HepG2 (cell line): ENCODE measurements around the gene HSP90AB1. TPM values are rescaled to one million over a fixed set of nuclear protein-coding genes. Genes with fewer than 3 reads are reported as not detected.
A peak's percentile ranks its signal among the peaks of the same experiment; 100 is the strongest.

ENCODE experiments used
- ARID2 ChIP-seq: sonication (generic); formaldehyde crosslinking; IDR thresholded peaks from 2 replicates; pipeline ENCODE4 v1.8.1; 2022; ENCODE audit warnings: mild to moderate bottlenecking, missing genetic modification reagents, borderline replicate concordance
- ATF4 ChIP-seq, 2 experiments: fragments of 450-650 bp in 1 of 2; sonication (generic) in 1 of 2; formaldehyde crosslinking; IDR thresholded peaks; 2 replicates each; pipeline versions ENCODE4 v1.5.0 to v1.8.0; 2020 to 2022; ENCODE audit warnings: mild to moderate bottlenecking in 1 of 2, missing genetic modification reagents in 1 of 2
- BORCS8-MEF2B ChIP-seq: sonication (generic); formaldehyde crosslinking; IDR thresholded peaks from 2 replicates; pipeline ENCODE4 v1.8.0; 2022; ENCODE audit warnings: mild to moderate bottlenecking, missing genetic modification reagents
- CREM ChIP-seq, 2 experiments: sonication (generic) in 1 of 2; formaldehyde crosslinking in 1 of 2; IDR thresholded peaks; 2 replicates each; pipeline versions ENCODE4 v1.4.0 to v1.6.1; 2016 to 2020; ENCODE audit warnings: antibody characterized with exemption in 1 of 2, mild to moderate bottlenecking in 1 of 2, missing genetic modification reagents in 1 of 2
- FOXK1 ChIP-seq: sonication (generic); formaldehyde crosslinking; IDR thresholded peaks from 2 replicates; pipeline ENCODE4 v1.4.0; 2020; ENCODE audit warnings: low read depth, missing genetic modification reagents, borderline replicate concordance
- GABPB1 ChIP-seq: IDR thresholded peaks from 2 replicates; pipeline ENCODE4 v1.6.1; 2016; ENCODE audit warnings: mild to moderate bottlenecking, missing genetic modification reagents, moderate library complexity, missing compliant biosample characterization
- HDAC1 ChIP-seq: sonication (generic); formaldehyde crosslinking; IDR thresholded peaks from 2 replicates; pipeline ENCODE4 v1.5.1; 2020; ENCODE audit warnings: mild to moderate bottlenecking, missing genetic modification reagents
- HNF4A ChIP-seq: sonication (generic); formaldehyde crosslinking; IDR thresholded peaks from 2 replicates; pipeline ENCODE4 v1.4.0; 2020; ENCODE audit warnings: missing genetic modification reagents
- JUN ChIP-seq: sonication (generic); formaldehyde crosslinking; IDR thresholded peaks from 2 replicates; pipeline ENCODE4 v1.4.0; 2020; ENCODE audit warnings: mild to moderate bottlenecking, missing genetic modification reagents
- JUND ChIP-seq: sonication (generic); formaldehyde crosslinking; IDR thresholded peaks from 2 replicates; pipeline ENCODE4 v1.8.0; 2022; ENCODE audit warnings: mild to moderate bottlenecking, missing genetic modification reagents
- PAWR ChIP-seq: sonication (generic); formaldehyde crosslinking; IDR thresholded peaks from 2 replicates; pipeline ENCODE4 v1.4.0; 2020; ENCODE audit warnings: missing genetic modification reagents, mild to moderate bottlenecking, borderline replicate concordance
- PREB ChIP-seq: sonication (generic); formaldehyde crosslinking; IDR thresholded peaks from 2 replicates; pipeline ENCODE4 v1.4.0; 2020; ENCODE audit warnings: missing genetic modification reagents
- RBM39 ChIP-seq: fragments of 200-400 bp; formaldehyde crosslinking; IDR thresholded peaks from one replicate; pipeline ENCODE4 v1.6.1; 2018; ENCODE audit warnings: antibody characterized with exemption, mild to moderate bottlenecking, low read depth, low read length; ENCODE audit not compliant: poor library complexity, severe bottlenecking
- SAP130 ChIP-seq: IDR thresholded peaks from 2 replicates; pipeline ENCODE4 v1.6.1; 2016; ENCODE audit warnings: low read depth
- SMAD1 ChIP-seq: sonication (generic); formaldehyde crosslinking; IDR thresholded peaks from 2 replicates; pipeline ENCODE4 v1.4.0; 2020; ENCODE audit warnings: missing genetic modification reagents, low read depth, mild to moderate bottlenecking, borderline replicate concordance
- SNAI1 ChIP-seq: sonication (generic); formaldehyde crosslinking; IDR thresholded peaks from 2 replicates; pipeline ENCODE4 v1.5.0; 2020; ENCODE audit warnings: mild to moderate bottlenecking, missing genetic modification reagents, borderline replicate concordance
- STAG1 ChIP-seq: sonication (generic); formaldehyde crosslinking; IDR thresholded peaks from 2 replicates; pipeline ENCODE4 v1.4.0; 2020; ENCODE audit warnings: missing genetic modification reagents
- UBTF ChIP-seq: sonication (generic); formaldehyde crosslinking; IDR thresholded peaks from 2 replicates; pipeline ENCODE4 v1.4.0; 2020; ENCODE audit warnings: mild to moderate bottlenecking, missing genetic modification reagents
- ZBTB34 ChIP-seq: sonication (generic); formaldehyde crosslinking; IDR thresholded peaks from 2 replicates; pipeline ENCODE4 v1.8.0; 2022; ENCODE audit warnings: mild to moderate bottlenecking, missing genetic modification reagents
- ZNF280B ChIP-seq: sonication (generic); formaldehyde crosslinking; IDR thresholded peaks from 2 replicates; pipeline ENCODE4 v1.5.0; 2020; ENCODE audit warnings: missing genetic modification reagents, mild to moderate bottlenecking, borderline replicate concordance
- ZNF773 ChIP-seq: sonication (generic); formaldehyde crosslinking; IDR thresholded peaks from 2 replicates; pipeline ENCODE4 v1.4.0; 2020; ENCODE audit warnings: missing genetic modification reagents, borderline replicate concordance
- ZNF792 ChIP-seq: IDR thresholded peaks from 2 replicates; pipeline ENCODE4 v1.6.1; 2016
- polyA plus RNA-seq, 8 experiments: library from polyadenylated mRNA; depleted of rRNA in 3 of 8; stranded (reverse) in 7 of 8; unstranded in 1 of 8; fragments of >200 nt; fragmentation: Illumina TruSeq in 4 of 8; extraction: Trizol in 4 of 8; gene quantifications; 2 replicates each; pipeline versions ENCODE4 v1.2.1 to v1.2.3, GENCODE V29; 2011 to 2016; ENCODE audit warnings: low read depth in 4 of 8, missing spikeins in 1 of 8, mixed read lengths in 1 of 8; ENCODE audit not compliant: insufficient read depth in 1 of 8
- total RNA-seq, 5 experiments: library from RNA; depleted of rRNA; stranded (reverse); fragments of >200 nt; fragmentation: Illumina TruSeq; extraction: Trizol; gene quantifications; 2 replicates each; pipeline ENCODE4 v1.2.3, GENCODE V29; 2016; ENCODE audit warnings: low read depth in 1 of 5

Gene HSP90AB1
- total and polyA plus RNA-seq, 2 of the 13 experiments (the other 11 are each of a cell fraction or from before 2014, with no cell fraction given), result 1,325 to 1,472 TPM

- TF ChIP-seq PREB, result no peak
- TF ChIP-seq HDAC1, result peak; percentile 71
- TF ChIP-seq SMAD1 (CRISPR knock-in tag), result peak; percentile 75; the same call in 1 of the 2 replicates
- peak; percentile 12; the same call in 1 of the 2 replicates for TF ChIP-seq HNF4A
- no peak; the same call in 1 of the 2 replicates for TF ChIP-seq CREM (IDR thresholded peaks at IDR 0.05)
- TF ChIP-seq CREM (CRISPR knock-in tag; IDR thresholded peaks at IDR 0.05), result no peak
- peak; percentile 95 for TF ChIP-seq JUND
- peak; percentile 84 for TF ChIP-seq RBM39
- TF ChIP-seq ATF4 (CRISPR knock-in tag; IDR thresholded peaks at IDR 0.05), result peak in 1 of 2 experiments; percentile 86; a peak in 2 of 4 replicates
- peak; percentile 62; the same call in 1 of the 2 replicates for TF ChIP-seq ZNF280B (CRISPR knock-in tag)
- TF ChIP-seq SAP130 (CRISPR knock-in tag), result peak; percentile 61
- TF ChIP-seq ZNF792, result peak; percentile 53; the same call in 1 of the 2 replicates
- peak; percentile 79 for TF ChIP-seq UBTF (CRISPR knock-in tag)
- TF ChIP-seq GABPB1 (CRISPR knock-in tag), result peak; percentile 84; the same call in 1 of the 2 replicates
- peak; percentile 72 for TF ChIP-seq BORCS8-MEF2B
- no peak for TF ChIP-seq SNAI1 (CRISPR knock-in tag)
- TF ChIP-seq ZNF773 (CRISPR knock-in tag), result peak; percentile 60; the same call in 1 of the 2 replicates
- peak; percentile 27; the same call in 1 of the 2 replicates for TF ChIP-seq FOXK1
- peak; percentile 98 for TF ChIP-seq JUN (CRISPR knock-in tag)
- peak; percentile 24; the same call in 1 of the 2 replicates for TF ChIP-seq PAWR (CRISPR knock-in tag)
- peak; percentile 65 for TF ChIP-seq STAG1 (CRISPR knock-in tag)
- 0 out of 2 replicates have a peak, but pooled peaks have one; percentile 66 for TF ChIP-seq ARID2 (CRISPR knock-in tag)
- TF ChIP-seq ZBTB34, result 0 out of 2 replicates have a peak, but pooled peaks have one; percentile 37
Measured at GRCh38 chr6:44237813-44238433, 9.0 kb upstream of the HSP90AB1 start (continued).
